K562 (cell line): Measurements from ENCODE around the gene ANXA9. TPM values are rescaled to one million over a fixed set of nuclear protein-coding genes. Genes with fewer than 3 reads are reported as not detected.

Source experiments
- ARID4B ChIP-seq: sonication (generic); formaldehyde crosslinking; IDR thresholded peaks from 2 replicates; pipeline ENCODE4 v1.8.0; 2022; ENCODE audit warnings: mild to moderate bottlenecking, missing genetic modification reagents
- BRD4 ChIP-seq: fragments of 200-600 bp; sonication (generic); IDR thresholded peaks from 2 replicates; pipeline ENCODE4 v1.6.1; 2017; ENCODE audit warnings: inconsistent platforms
- CBFA2T3 ChIP-seq: fragments of 450-650 bp; IDR thresholded peaks from 2 replicates; pipeline ENCODE4 v1.6.1; 2017
- CEBPB ChIP-seq: fragments of 450-650 bp; IDR thresholded peaks from 2 replicates; pipeline ENCODE4 v1.6.1; 2016; ENCODE audit warnings: missing genetic modification characterization, missing compliant biosample characterization
- DIDO1 ChIP-seq: fragments of 450-650 bp; IDR thresholded peaks from 2 replicates; pipeline ENCODE4 v1.6.1; 2016; ENCODE audit warnings: low read depth, missing biosample characterization, missing genetic modification characterization
- E2F5 ChIP-seq: sonication (generic); formaldehyde crosslinking; IDR thresholded peaks from 2 replicates; pipeline ENCODE4 v1.8.0; 2022; ENCODE audit warnings: mild to moderate bottlenecking, missing genetic modification reagents
- GATA2 ChIP-seq: sonication (generic); formaldehyde crosslinking; IDR thresholded peaks from 2 replicates; pipeline ENCODE4 v1.4.0; 2020; ENCODE audit warnings: mild to moderate bottlenecking, missing genetic modification reagents
- HMGXB4 ChIP-seq: sonication (generic); formaldehyde crosslinking; IDR thresholded peaks from 2 replicates; pipeline ENCODE4 v1.8.1; 2023; ENCODE audit warnings: mild to moderate bottlenecking, missing genetic modification reagents
- HSF4 ChIP-seq: fragments of 250-450 bp; sonication (Bioruptor Pico); IDR thresholded peaks from 2 replicates; pipeline ENCODE4 v2.1.2; 2022; ENCODE audit warnings: mild to moderate bottlenecking, moderate library complexity, borderline replicate concordance
- ID3 ChIP-seq, 2 experiments: fragments of 250-450 bp in 1 of 2; fragments of 450-650 bp in 1 of 2; sonication (Bioruptor Pico) in 1 of 2; IDR thresholded peaks; 2 replicates each; pipeline versions ENCODE4 v1.6.1 to v1.8.0; 2016 to 2021; ENCODE audit warnings: mild to moderate bottlenecking in 2 of 2, moderate library complexity in 2 of 2, missing compliant biosample characterization in 1 of 2, missing genetic modification characterization in 1 of 2
- NFE2 ChIP-seq: IDR thresholded peaks from 2 replicates; pipeline ENCODE4 v1.6.1; 2014; ENCODE audit warnings: antibody characterized with exemption, low read depth
- PML ChIP-seq: IDR thresholded peaks from 2 replicates; pipeline ENCODE4 v1.6.1; 2012; ENCODE audit warnings: low read length, inconsistent platforms
- RAD21 ChIP-seq, 2 experiments: fragments of 250-450 bp in 1 of 2; fragments of 450-650 bp in 1 of 2; sonication (Bioruptor Pico) in 1 of 2; formaldehyde crosslinking in 1 of 2; IDR thresholded peaks in 1 of 2; conservative IDR thresholded peaks in 1 of 2; 2 replicates each; pipeline versions ENCODE4 v1.4.0 to v1.8.0; 2020 to 2022; ENCODE audit warnings: mild to moderate bottlenecking in 2 of 2, moderate library complexity in 1 of 2
- RBM22 ChIP-seq: fragments of 200-400 bp; formaldehyde crosslinking; IDR thresholded peaks from 2 replicates; pipeline ENCODE4 v1.6.1; 2018; ENCODE audit warnings: low read length, low read depth; ENCODE audit not compliant: poor library complexity, severe bottlenecking
- SMC3 ChIP-seq: conservative IDR thresholded peaks from 2 replicates; pipeline ENCODE4 v1.6.1; 2011; ENCODE audit warnings: low read depth, low read length, improper control_type of control experiment; ENCODE audit not compliant: insufficient read depth
- TRIM28 ChIP-seq: fragments of 450-650 bp; IDR thresholded peaks from 2 replicates; pipeline ENCODE4 v1.6.1; 2017
- ZNF444 ChIP-seq: fragments of 250-450 bp; sonication (Bioruptor Pico); IDR thresholded peaks from 2 replicates; pipeline ENCODE4 v1.4.0; 2020; ENCODE audit warnings: mild to moderate bottlenecking, moderate library complexity
- polyA plus RNA-seq, 8 experiments: library from polyadenylated mRNA; depleted of rRNA in 4 of 8; stranded (reverse) in 5 of 8; unstranded in 3 of 8; fragments of >200 nt; fragmentation: Nextera tagmentation in 2 of 8; fragmentation: Illumina TruSeq in 1 of 8; extraction: Ambion mirVana in 2 of 8; extraction: Trizol in 1 of 8; gene quantifications; 2 replicates each; pipeline versions ENCODE4 v1.2.1 to v1.2.3, GENCODE V29; 2011 to 2014; ENCODE audit warnings: inconsistent platforms in 1 of 8, missing spikeins in 1 of 8
- total RNA-seq, 7 experiments: library from RNA; depleted of rRNA in 6 of 7; stranded (reverse); fragments of >200 nt in 6 of 7; fragmentation: Illumina TruSeq in 2 of 7; extraction: Trizol in 2 of 7; gene quantifications; 2 replicates each; pipeline versions ENCODE4 v1.2.1 to v1.2.3, GENCODE V29; 2011 to 2021; ENCODE audit warnings: low replicate concordance in 1 of 7

The ANXA9 gene
- total and polyA plus RNA-seq, 9 of the 15 experiments (the other 6 are each of a cell fraction or from before 2014, with no cell fraction given): 0.24 to 1.6 (median 0.57) TPM

GRCh38 chr1:150979092-150980056 is 2.7 kb upstream of the ANXA9 start (continued):
- TF ChIP-seq ARID4B (CRISPR knock-in tag) (no peak), CEBPB (tag) (0 out of 2 replicates have a peak, but pooled peaks have one; percentile 11), BRD4 (no peak), HSF4 (peak; percentile 34; the same call in 1 of the 2 replicates), DIDO1 (tag) (0 out of 2 replicates have a peak, but pooled peaks have one; percentile 20), NFE2 (no peak), GATA2 (no peak), ID3 (CRISPR knock-in tag; IDR thresholded peaks at IDR 0.05) (no peak), ID3 (tag; IDR thresholded peaks at IDR 0.05) (0 out of 2 replicates have a peak, but pooled peaks have one; percentile 43), RBM22 (no peak), CBFA2T3 (no peak), E2F5 (CRISPR knock-in tag) (no peak), ZNF444 (no peak), RAD21 (CRISPR knock-in tag; conservative IDR thresholded peaks at IDR 0.05 in 1 of 2, IDR thresholded peaks at IDR 0.05 in 1 of 2) (peak; percentile 89 to 94), TRIM28 (no peak), HMGXB4 (peak; percentile 86; the same call in 1 of the 2 replicates), SMC3 (peak; percentile 98), PML (no peak)
